Fibroblast of the aortic adventitia (primary cell): ENCODE data around the gene CD74. TPM values are rescaled to one million over a fixed set of nuclear protein-coding genes. Genes with fewer than 3 reads are reported as not detected.

Experiments
- DNase-seq: peaks from one replicate; pipeline ENCODE4 v3.0.0-alpha.2; 2010; ENCODE audit warnings: low read depth
- H3K4me3 ChIP-seq: 2 replicates; pipeline ENCODE4 v1.5.1; 2011; ENCODE audit warnings: low read depth, mild to moderate bottlenecking, control low read depth, low read length, moderate library complexity
- CTCF ChIP-seq: IDR thresholded peaks from 2 replicates; pipeline ENCODE4 v1.5.1; 2011; ENCODE audit warnings: mild to moderate bottlenecking, low read length, control low read depth, inconsistent platforms; ENCODE audit not compliant: insufficient read depth
- total RNA-seq: library from RNA; depleted of rRNA; stranded (reverse); fragments of >200 nt; gene quantifications from 2 replicates; pipeline ENCODE4 v1.2.3, GENCODE V29; 2012; ENCODE audit warnings: low replicate concordance

Gene CD74
- total RNA-seq, 1 donor: 1.1 TPM

GRCh38 chr5:150357326-150358260, 55.1 kb downstream of the CD74 start, which contains the start of gene TCOF1:
Gene TCOF1 (plus strand): TSS chr5:150357697. CDS start chr5:150357747, 50 bp downstream.
- peak; percentile 87 for DNase-seq
- peak within 1 kb of the TSS; percentile 89 for H3K4me3 ChIP-seq

GRCh38 chr5:150356575-150357294, 56.0 kb downstream of the CD74 start:
- TF ChIP-seq CTCF: no peak
- H3K4me3 ChIP-seq: peak overlapping the region; percentile 53
- no peak for DNase-seq

More at GRCh38 chr5:150357326-150358260, 55.1 kb downstream of the CD74 start, which contains the start of gene TCOF1:
- no peak for TF ChIP-seq CTCF

- no peak for DNase-seq
- no peak for TF ChIP-seq CTCF
Measured at GRCh38 chr5:150355791-150356190, 56.9 kb downstream of the CD74 start.

GRCh38 chr5:150353032-150353675, 59.6 kb downstream of the CD74 start:
- no peak overlapping the region for H3K4me3 ChIP-seq
- DNase-seq: no peak
- no peak for TF ChIP-seq CTCF

More at GRCh38 chr5:150355791-150356190, 56.9 kb downstream of the CD74 start:
- H3K4me3 ChIP-seq: no peak overlapping the region

- no peak for TF ChIP-seq CTCF
- no peak overlapping the region for H3K4me3 ChIP-seq
- no peak for DNase-seq
Measured at GRCh38 chr5:150352244-150353031, 60.3 kb downstream of the CD74 start.

Other genes starting within 250 kb of the CD74 start
- 0.18 and 0.65 TPM in 2 replicates for gene CDX1, start 246.1 kb downstream of the CD74 start, total RNA-seq
- not detected in 2 replicates for gene SLC6A7, start 222.8 kb downstream of the CD74 start, total RNA-seq
- 0.09 TPM in 1 of 2 replicates, not detected in the other for gene CAMK2A, start 123.1 kb downstream of the CD74 start, total RNA-seq
- gene ARSI, start 110.0 kb downstream of the CD74 start, total RNA-seq: 1.5 and 2.1 TPM in 2 replicates
- 8.3 and 23.1 TPM in 2 replicates for gene TCOF1, start 55.2 kb downstream of the CD74 start, total RNA-seq
- gene RPS14, start 36.8 kb upstream of the CD74 start, total RNA-seq: 3,673 and 3,861 TPM in 2 replicates
- gene NDST1, start 95.2 kb upstream of the CD74 start, total RNA-seq: 36.2 and 39.3 TPM in 2 replicates
- gene SYNPO, start 227.8 kb upstream of the CD74 start, total RNA-seq: 3.9 and 4.6 TPM in 2 replicates
- 0.16 and 0.72 TPM in 2 replicates for gene MYOZ3, start 248.3 kb upstream of the CD74 start, total RNA-seq